Calu3 (cell line): ENCODE measurements around the gene KRTAP9-6. TPM values are rescaled to one million over a fixed set of nuclear protein-coding genes. Genes with fewer than 3 reads are reported as not detected.
"Not testable (repeated sequence)": the region's sequence is repeated elsewhere in the genome, so short reads cannot be mapped to it uniquely, and the experiment has no call there.

Experiments used
- BruUV-seq: library from RNA; stranded (reverse); fragments of 400-500 nt; replicated peaks from 2 replicates; lab custom pipeline; 2021; lab: Mats Ljungman, UMichigan
- CTCF ChIA-PET: fragments of 300-600 bp; sonication (Branson Sonifier 250); formaldehyde crosslinking; loops from one replicate; lab custom pipeline; 2022; ENCODE audit warnings: antibody characterized with exemption; lab: Charles Lee
- DNase-seq: peaks from one replicate; pipeline ENCODE4 v3.0.0; 2022
- H3K27ac Mint-ChIP-seq: one replicate; pipeline ENCODE4 v1.8.0; 2022; ENCODE audit warnings: mixed read lengths; ENCODE audit not compliant: unreplicated experiment
- H3K27me3 Mint-ChIP-seq: one replicate; pipeline ENCODE4 v1.8.0; 2022; ENCODE audit warnings: mixed read lengths; ENCODE audit not compliant: unreplicated experiment
- H3K36me3 Mint-ChIP-seq: one replicate; pipeline ENCODE4 v1.8.0; 2022; ENCODE audit warnings: mild to moderate bottlenecking, moderate library complexity, mixed read lengths; ENCODE audit not compliant: insufficient read depth, unreplicated experiment
- H3K4me1 Mint-ChIP-seq: one replicate; pipeline ENCODE4 v1.8.0; 2022; ENCODE audit warnings: mild to moderate bottlenecking, low read depth, mixed read lengths; ENCODE audit not compliant: unreplicated experiment
- H3K4me3 Mint-ChIP-seq: one replicate; pipeline ENCODE4 v1.8.0; 2022; ENCODE audit warnings: mild to moderate bottlenecking, low read depth, moderate library complexity, mixed read lengths; ENCODE audit not compliant: unreplicated experiment
- H3K9me3 Mint-ChIP-seq: one replicate; pipeline ENCODE4 v1.8.0; 2022; ENCODE audit warnings: low read depth, mixed read lengths; ENCODE audit not compliant: unreplicated experiment
- intact Hi-C: fragments of 100-400 bp; cut with micrococcal nuclease; formaldehyde crosslinking; loops from one replicate; pipeline ENCODE4 v1.10.0; 2022; ENCODE audit not compliant: unreplicated experiment
- total RNA-seq: library from RNA; stranded (reverse); gene quantifications from 2 replicates; pipeline ENCODE4 v1.2.3, GENCODE V29; 2022
- TF ChIP-seq, protein P1 (sequence below): fragments of 200-600 bp; IDR thresholded peaks from one replicate; pipeline ENCODE4 v1.8.0; 2022; ENCODE audit warnings: antibody characterized with exemption; ENCODE audit not compliant: unreplicated experiment

Gene KRTAP9-6
- total RNA-seq, 1 experiment from 2014 or later: not detected

- BruUV-seq: no TSS peak
- intact Hi-C loops: no loop called here
- peaks cover 14% of the 10 kb centered on the region for H3K27me3 Mint-ChIP-seq
- H3K36me3 Mint-ChIP-seq: no peaks in the 10 kb centered on the region
- no peaks in the 10 kb centered on the region for H3K9me3 Mint-ChIP-seq
- TF ChIP-seq, protein P1, sequence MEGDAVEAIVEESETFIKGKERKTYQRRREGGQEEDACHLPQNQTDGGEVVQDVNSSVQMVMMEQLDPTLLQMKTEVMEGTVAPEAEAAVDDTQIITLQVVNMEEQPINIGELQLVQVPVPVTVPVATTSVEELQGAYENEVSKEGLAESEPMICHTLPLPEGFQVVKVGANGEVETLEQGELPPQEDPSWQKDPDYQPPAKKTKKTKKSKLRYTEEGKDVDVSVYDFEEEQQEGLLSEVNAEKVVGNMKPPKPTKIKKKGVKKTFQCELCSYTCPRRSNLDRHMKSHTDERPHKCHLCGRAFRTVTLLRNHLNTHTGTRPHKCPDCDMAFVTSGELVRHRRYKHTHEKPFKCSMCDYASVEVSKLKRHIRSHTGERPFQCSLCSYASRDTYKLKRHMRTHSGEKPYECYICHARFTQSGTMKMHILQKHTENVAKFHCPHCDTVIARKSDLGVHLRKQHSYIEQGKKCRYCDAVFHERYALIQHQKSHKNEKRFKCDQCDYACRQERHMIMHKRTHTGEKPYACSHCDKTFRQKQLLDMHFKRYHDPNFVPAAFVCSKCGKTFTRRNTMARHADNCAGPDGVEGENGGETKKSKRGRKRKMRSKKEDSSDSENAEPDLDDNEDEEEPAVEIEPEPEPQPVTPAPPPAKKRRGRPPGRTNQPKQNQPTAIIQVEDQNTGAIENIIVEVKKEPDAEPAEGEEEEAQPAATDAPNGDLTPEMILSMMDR: no peak
- no peak for DNase-seq
- CTCF ChIA-PET: no interaction called here
- no peak overlapping the region for H3K27ac Mint-ChIP-seq
- no peak overlapping the region for H3K4me3 Mint-ChIP-seq
- H3K4me1 Mint-ChIP-seq: no peaks in the 10 kb centered on the region
Measured at GRCh38 chr17:41263212-41263611, 2.0 kb upstream of the KRTAP9-6 start.

GRCh38 chr17:41264599-41264998 lies 579 bp upstream of the KRTAP9-6 start:
- intact Hi-C loops: no loop called here
- no TSS peak for BruUV-seq
- Mint-ChIP-seq H3K4me3 (no peak overlapping the region), H3K9me3 (no peaks in the 10 kb centered on the region), H3K4me1 (no peaks in the 10 kb centered on the region), H3K27ac (no peak overlapping the region), H3K27me3 (peaks cover 14% of the 10 kb centered on the region), H3K36me3 (no peaks in the 10 kb centered on the region)
- TF ChIP-seq, protein P1: no peak
- CTCF ChIA-PET: interaction anchor here (1.8 kb wide), 1 partner anchor 11 kb away, joined by 6 read pairs; the partner anchor contains the start of gene KRTAP9-7
- DNase-seq: no peak

GRCh38 chr17:41267711-41268110 lies 2.5 kb downstream of the KRTAP9-6 start:
- no peak overlapping the region for H3K4me3 Mint-ChIP-seq

GRCh38 chr17:41271323-41271722 lies 6.1 kb downstream of the KRTAP9-6 start:
- H3K27me3 Mint-ChIP-seq, H3K27ac Mint-ChIP-seq, CTCF ChIA-PET, H3K36me3 Mint-ChIP-seq, intact Hi-C loops, BruUV-seq, H3K4me1 Mint-ChIP-seq, DNase-seq, H3K9me3 Mint-ChIP-seq, H3K4me3 Mint-ChIP-seq: not testable (repeated sequence)

More at GRCh38 chr17:41267711-41268110, 2.5 kb downstream of the KRTAP9-6 start:
- TF ChIP-seq, protein P1: no peak
- DNase-seq: no peak
- peaks cover 14% of the 10 kb centered on the region for H3K27me3 Mint-ChIP-seq
- intact Hi-C loops: no loop called here
- no peaks in the 10 kb centered on the region for H3K36me3 Mint-ChIP-seq
- CTCF ChIA-PET: no interaction called here
- no peaks in the 10 kb centered on the region for H3K9me3 Mint-ChIP-seq
- no peak overlapping the region for H3K27ac Mint-ChIP-seq
- BruUV-seq: no TSS peak
- H3K4me1 Mint-ChIP-seq: no peaks in the 10 kb centered on the region

DNA sequence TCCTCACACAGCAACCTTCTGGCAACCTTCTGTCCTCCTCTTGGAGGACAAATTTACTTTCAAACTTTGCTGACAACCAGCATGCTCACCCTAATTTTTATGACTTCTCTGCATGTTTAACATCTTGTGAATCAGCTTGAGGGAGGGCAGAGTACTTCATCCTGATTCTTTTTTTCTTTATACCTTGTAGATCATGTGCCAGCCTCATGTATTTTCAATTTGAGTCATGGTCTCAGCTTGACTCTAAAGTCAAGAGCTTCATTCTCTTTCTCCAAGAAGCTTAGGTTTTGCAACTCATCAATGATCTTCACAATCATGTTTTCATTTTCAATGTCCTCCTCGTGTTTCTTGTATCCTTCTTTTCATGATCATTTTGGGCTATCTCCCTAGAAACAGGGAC lies 6.7 kb downstream of the KRTAP9-6 start:
- no peak overlapping the region for H3K27ac Mint-ChIP-seq
- CTCF ChIA-PET: no interaction called here
- BruUV-seq: no TSS peak

DNA sequence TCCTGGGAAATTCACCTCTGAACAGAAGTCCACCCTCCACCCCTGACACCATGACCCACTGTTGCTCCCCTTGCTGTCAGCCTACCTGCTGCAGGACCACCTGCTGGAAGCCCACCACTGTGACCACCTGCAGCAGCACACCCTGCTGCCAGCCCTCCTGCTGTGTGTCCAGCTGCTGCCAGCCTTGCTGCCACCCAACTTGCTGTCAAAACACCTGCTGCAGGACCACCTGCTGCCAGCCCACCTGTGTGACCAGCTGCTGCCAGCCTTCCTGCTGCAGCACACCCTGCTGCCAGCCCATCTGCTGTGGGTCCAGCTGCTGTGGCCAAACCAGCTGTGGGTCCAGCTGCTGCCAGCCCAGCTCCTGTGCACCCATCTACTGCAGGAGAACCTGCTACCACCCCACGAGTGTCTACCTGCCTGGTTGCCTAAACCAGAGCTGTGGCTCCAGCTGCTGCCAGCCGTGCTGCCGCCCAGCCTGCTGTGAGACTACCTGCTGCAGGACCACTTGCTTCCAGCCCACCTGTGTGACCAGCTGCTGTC lies 10.5 kb downstream of the KRTAP9-6 start, which contains the start of gene KRTAP9-7:
Gene KRTAP9-7, plus strand, starts transcription at position 51 of the 543 bp plus-strand sequence. Its CDS starts 0 bp downstream, at position 51.
- CTCF ChIA-PET: interaction anchor here (1.5 kb wide), 1 partner anchor 11 kb away, joined by 6 read pairs; the partner anchor contains the start of gene KRTAP9-6
- H3K27me3 Mint-ChIP-seq, H3K4me1 Mint-ChIP-seq, DNase-seq, H3K27ac Mint-ChIP-seq, H3K9me3 Mint-ChIP-seq, H3K4me3 Mint-ChIP-seq, BruUV-seq, H3K36me3 Mint-ChIP-seq, intact Hi-C loops: not testable (repeated sequence)

More for the DNA sequence above, 6.7 kb downstream of the KRTAP9-6 start:
- no peaks in the 10 kb centered on the region for H3K4me1 Mint-ChIP-seq
- H3K4me3 Mint-ChIP-seq: no peak overlapping the region
- no peak for DNase-seq
- H3K36me3 Mint-ChIP-seq: no peaks in the 10 kb centered on the region
- TF ChIP-seq, protein P1: no peak
- H3K27me3 Mint-ChIP-seq: no peaks in the 10 kb centered on the region
- intact Hi-C loops: no loop called here
- H3K9me3 Mint-ChIP-seq: no peaks in the 10 kb centered on the region
